Activated naive CD4-positive, alpha-beta T cell treated with anti-CD3 and anti-CD28 coated beads, Interleukin-2, amount 50 U/mL, for 72 hours (primary cell): ENCODE data around the gene LRBA. TPM values are rescaled to one million over a fixed set of nuclear protein-coding genes. Genes with fewer than 3 reads are reported as not detected.
"Not testable (repeated sequence)": the region's sequence is repeated elsewhere in the genome, so short reads cannot be mapped to it uniquely, and the experiment has no call there.

ENCODE experiments used
- ATAC-seq, 2 donors: fragments of 150-1000 bp; cut with Tn5 transposase; 2 replicates each; pipeline ENCODE4 v1.10.0; 2021; ENCODE audit warnings: mild to moderate bottlenecking in 2 of 2, moderate library complexity in 2 of 2
- DNase-seq, 2 donors: peaks; one replicate each; pipeline ENCODE4 v3.0.0; 2021 to 2022; ENCODE audit warnings: low spot score in 2 of 2
- H3K27ac Mint-ChIP-seq, 2 donors: one replicate each; pipeline ENCODE4 v1.8.0; 2022; ENCODE audit warnings: mild to moderate bottlenecking in 2 of 2, mixed read lengths in 2 of 2
- H3K36me3 Mint-ChIP-seq, 2 donors: one replicate each; pipeline ENCODE4 v1.8.0; 2022; ENCODE audit warnings: mixed read lengths in 2 of 2
- H3K9me3 Mint-ChIP-seq, 2 donors: one replicate each; pipeline ENCODE4 v1.8.0; 2022; ENCODE audit warnings: mixed read lengths in 2 of 2
- total RNA-seq, 2 donors: library from RNA; stranded (reverse); gene quantifications; one replicate each; pipeline ENCODE4 v1.2.3, GENCODE V29; 2022

The LRBA gene
- total RNA-seq, 2 donors from 2014 or later = 72.0 to 77.9 TPM

DNA sequence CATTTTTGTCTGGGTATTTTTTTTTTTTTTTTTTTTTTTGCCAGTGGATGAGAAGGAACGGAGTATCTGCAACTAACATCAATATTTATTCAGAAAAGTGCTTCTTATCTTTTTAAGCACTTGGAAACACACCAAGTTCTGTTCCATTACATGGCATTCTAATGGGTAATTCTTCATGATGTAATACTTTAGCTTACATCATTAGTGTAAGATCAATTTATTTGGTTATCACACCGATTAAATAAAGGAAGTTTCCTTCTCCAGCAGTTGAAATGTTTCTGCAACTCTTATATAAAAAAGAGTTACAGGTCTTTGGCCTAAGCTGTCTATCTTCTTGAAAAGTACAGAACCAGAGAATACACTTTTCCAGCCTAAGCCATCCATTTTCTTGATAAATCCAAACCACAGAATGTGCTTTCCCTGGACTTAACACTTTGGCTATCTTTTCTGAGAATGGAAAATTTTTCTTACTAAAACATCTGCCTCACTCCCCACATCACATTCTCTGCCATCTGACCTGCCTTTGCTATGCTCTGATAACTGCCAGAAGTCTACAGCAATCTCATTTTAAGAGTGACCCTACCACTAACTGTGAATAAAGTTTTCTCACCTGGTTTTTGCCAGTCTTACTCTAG lies 625.1 kb downstream of the LRBA start:
- no peak for ATAC-seq

DNA sequence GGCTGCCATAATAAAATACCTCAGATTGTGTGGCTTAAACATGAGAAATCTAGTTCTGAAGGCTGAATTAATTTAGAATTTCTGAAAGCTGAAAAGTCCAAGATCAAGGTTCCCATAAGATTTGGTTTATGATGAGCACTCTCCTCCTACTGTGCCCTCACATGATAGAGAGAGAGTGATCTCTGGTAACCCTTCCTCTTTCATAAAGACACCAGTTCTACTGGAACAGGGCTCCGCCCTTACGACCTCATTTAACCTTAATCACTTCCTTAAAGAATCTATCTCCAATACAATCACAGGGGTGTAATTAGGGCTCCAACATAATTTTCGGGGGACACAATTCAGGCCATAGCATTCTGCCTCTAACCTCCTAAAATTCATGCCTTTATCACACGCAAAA lies 627.1 kb downstream of the LRBA start:
- no peak for DNase-seq

More for the DNA sequence above, 625.1 kb downstream of the LRBA start:
- Mint-ChIP-seq H3K27ac (no peak overlapping the region), H3K9me3 (peaks cover 3 to 19% of the 10 kb centered on the region in 2 donors), H3K36me3 (peaks cover 16 to 47% of the 10 kb centered on the region in 2 donors)
- no peak for DNase-seq

GRCh38 chr4:150386415-150386814 lies 628.7 kb downstream of the LRBA start:
- ATAC-seq = not testable (repeated sequence)

More for the DNA sequence above, 627.1 kb downstream of the LRBA start:
- Mint-ChIP-seq H3K36me3 (peaks cover 16 to 44% of the 10 kb centered on the region in 2 donors), H3K9me3 (peaks cover 3 to 13% of the 10 kb centered on the region in 2 donors), H3K27ac (no peak overlapping the region)
- ATAC-seq = no peak

DNA sequence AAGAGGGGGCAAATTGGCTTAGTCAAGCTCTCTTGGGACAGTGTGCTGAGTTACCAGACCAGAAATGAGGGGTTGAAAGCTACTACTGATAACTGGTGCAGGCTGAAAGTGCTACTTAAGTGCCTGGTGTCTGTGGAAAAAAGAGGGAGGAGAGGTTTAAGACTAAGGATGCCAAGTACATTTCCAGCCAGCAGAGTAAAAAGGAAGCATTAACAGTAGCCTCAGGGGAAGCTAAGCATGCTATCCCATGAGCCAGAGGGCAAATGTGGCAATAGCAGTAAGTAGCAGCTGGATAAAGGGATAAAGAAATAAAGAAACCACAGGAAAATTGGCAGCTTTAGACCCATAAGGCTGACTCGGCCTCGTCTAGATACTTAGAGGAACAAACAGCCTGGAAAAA lies 629.5 kb downstream of the LRBA start:
- Mint-ChIP-seq H3K9me3 (peaks cover 3 to 8% of the 10 kb centered on the region in 2 donors), H3K27ac (no peak overlapping the region), H3K36me3 (peaks cover 6 to 31% of the 10 kb centered on the region in 2 donors)
- DNase-seq (no peak), ATAC-seq (no peak)

More at GRCh38 chr4:150386415-150386814, 628.7 kb downstream of the LRBA start:
- not testable (repeated sequence) for DNase-seq, H3K9me3 Mint-ChIP-seq, H3K27ac Mint-ChIP-seq
- peaks cover 6 to 31% of the 10 kb centered on the region in 2 donors for H3K36me3 Mint-ChIP-seq

DNA sequence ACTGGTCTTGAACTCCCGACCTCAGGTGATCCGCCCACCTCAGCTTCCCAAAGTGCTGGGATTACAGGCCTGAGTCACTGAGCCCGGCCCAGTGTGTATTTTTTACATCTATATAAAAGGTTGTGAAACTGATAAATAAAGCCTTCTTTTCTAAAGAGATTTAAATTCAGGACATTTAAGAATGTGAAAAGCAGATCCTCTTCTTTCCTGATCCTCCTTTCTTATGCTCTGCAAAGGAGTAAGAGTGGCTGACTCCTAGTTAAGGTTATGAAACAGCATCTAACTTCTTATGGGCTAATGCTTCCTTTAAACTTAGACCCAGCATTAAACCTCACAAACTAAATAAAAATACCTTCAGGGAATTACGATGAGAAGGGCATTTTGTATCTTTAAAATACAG lies 630.8 kb downstream of the LRBA start:
- ATAC-seq (no peak), DNase-seq (no peak)
- H3K27ac Mint-ChIP-seq = no peak overlapping the region
- peaks cover 6 to 22% of the 10 kb centered on the region in 2 donors for H3K36me3 Mint-ChIP-seq
- peaks cover 3 to 8% of the 10 kb centered on the region in 2 donors for H3K9me3 Mint-ChIP-seq

GRCh38 chr4:150382028-150382427 lies 633.1 kb downstream of the LRBA start:
- Mint-ChIP-seq H3K27ac (no peak overlapping the region), H3K36me3 (peaks cover 0 to 12% of the 10 kb centered on the region in 2 donors), H3K9me3 (peaks cover 0 to 3% of the 10 kb centered on the region in 2 donors)
- DNase-seq (no peak), ATAC-seq (no peak)

GRCh38 chr4:150381609-150382008 lies 633.5 kb downstream of the LRBA start:
- ATAC-seq = no peak
- peaks cover 0 to 3% of the 10 kb centered on the region in 2 donors for H3K9me3 Mint-ChIP-seq
- DNase-seq = no peak
- no peak overlapping the region for H3K27ac Mint-ChIP-seq
- peaks cover 0 to 8% of the 10 kb centered on the region in 2 donors for H3K36me3 Mint-ChIP-seq

DNA sequence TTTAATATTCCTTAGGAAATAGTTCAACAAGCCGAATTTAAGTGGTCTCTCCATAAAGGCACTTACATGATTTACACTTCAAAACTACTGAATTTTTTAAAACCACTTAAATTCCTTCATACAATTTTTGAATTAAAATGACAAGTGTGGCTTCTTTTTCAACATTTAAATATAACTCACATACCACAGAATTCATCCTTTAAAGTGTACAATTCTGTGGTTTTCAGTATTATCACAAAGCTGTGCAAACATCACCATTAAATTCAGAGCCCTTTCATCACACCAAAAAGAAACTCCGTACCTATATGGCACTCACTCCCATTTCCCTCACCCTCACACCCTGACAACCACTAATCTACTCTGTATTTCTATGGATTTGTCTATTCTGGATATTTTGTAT lies 634.0 kb downstream of the LRBA start:
- no peak for DNase-seq
- Mint-ChIP-seq H3K9me3 (no peaks in the 10 kb centered on the region), H3K27ac (no peak overlapping the region), H3K36me3 (peaks cover 0 to 5% of the 10 kb centered on the region in 2 donors)
- no peak for ATAC-seq

GRCh38 chr4:150379454-150379853 lies 635.6 kb downstream of the LRBA start:
- ATAC-seq = no peak
- peaks cover 0 to 5% of the 10 kb centered on the region in 2 donors for H3K9me3 Mint-ChIP-seq
- no peak for DNase-seq
- no peak overlapping the region for H3K27ac Mint-ChIP-seq
- peaks cover 0 to 11% of the 10 kb centered on the region in 2 donors for H3K36me3 Mint-ChIP-seq

- Mint-ChIP-seq H3K36me3 (peaks cover 0 to 11% of the 10 kb centered on the region in 2 donors), H3K9me3 (peaks cover 0 to 5% of the 10 kb centered on the region in 2 donors), H3K27ac (no peak overlapping the region)
- DNase-seq = no peak
- ATAC-seq = no peak
Observed at GRCh38 chr4:150375025-150375424, 640.1 kb downstream of the LRBA start.

GRCh38 chr4:150371869-150372268 lies 643.2 kb downstream of the LRBA start:
- Mint-ChIP-seq H3K9me3 (peaks cover 0 to 5% of the 10 kb centered on the region in 2 donors), H3K36me3 (peaks cover 0 to 5% of the 10 kb centered on the region in 2 donors), H3K27ac (no peak overlapping the region)
- ATAC-seq = no peak
- DNase-seq = no peak

DNA sequence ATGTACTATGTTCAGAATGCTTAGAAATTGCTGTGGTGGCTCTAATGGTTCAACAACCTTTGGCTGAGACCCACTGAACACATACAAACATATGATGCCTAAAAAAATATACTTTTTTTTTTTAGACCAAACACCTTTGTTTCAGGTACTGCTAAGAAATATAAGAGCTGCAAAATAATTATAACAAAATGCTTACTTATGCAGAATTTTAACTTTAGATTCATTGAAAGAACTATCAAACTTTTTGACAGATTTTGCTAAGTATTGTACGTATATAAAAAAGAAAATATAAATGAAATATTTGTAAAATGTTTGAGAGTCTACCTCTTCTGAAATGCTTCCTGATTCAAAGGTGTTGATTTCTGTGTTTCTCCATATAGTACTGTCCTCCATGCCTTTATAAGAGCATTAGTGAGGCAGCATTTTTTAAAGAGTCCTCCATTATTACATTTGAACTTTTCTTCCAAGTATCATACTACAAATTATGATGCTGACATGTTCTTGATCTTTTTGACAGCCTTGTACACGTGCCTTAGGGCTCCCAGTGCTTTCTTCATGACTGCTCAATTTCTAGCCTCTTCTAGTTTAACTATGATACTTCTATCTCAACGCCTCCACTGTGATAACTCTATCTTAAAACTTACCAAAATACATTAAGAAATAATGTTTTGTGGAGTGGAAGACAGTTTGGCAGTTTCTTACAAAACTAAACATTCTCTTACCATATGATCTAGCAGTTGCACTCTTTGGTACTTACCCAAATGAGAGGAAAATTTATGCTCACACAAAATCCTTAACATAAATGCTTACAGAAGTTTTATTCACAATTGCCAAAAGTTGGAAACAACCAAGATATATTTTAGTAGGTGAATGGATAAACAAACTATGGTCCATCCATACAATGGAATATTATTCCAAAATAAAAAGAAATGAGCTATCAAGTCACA lies 645.4 kb downstream of the LRBA start:
- no peaks in the 10 kb centered on the region for H3K36me3 Mint-ChIP-seq
- DNase-seq = no peak
- H3K27ac Mint-ChIP-seq = no peak overlapping the region

DNA sequence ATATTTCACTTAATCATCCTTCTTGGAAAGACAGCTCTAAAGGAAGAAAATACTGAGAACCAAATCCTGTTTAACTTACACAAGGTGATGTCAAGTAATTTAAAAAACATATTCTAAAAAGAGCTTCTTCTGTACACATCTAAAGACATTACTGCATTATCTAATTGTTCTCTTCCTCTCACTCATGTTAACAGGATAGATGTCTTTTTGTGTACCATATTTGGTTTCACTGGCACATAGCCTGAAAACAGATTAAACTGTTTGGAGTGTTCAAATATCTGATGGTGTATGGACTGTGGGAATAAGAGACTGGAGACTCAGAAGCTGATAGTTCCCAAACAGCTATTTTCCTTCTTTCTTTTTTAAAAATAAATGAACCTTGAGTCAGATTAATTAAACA lies 646.4 kb downstream of the LRBA start:
- ATAC-seq (no peak), DNase-seq (no peak)
- Mint-ChIP-seq H3K27ac (no peak overlapping the region), H3K36me3 (no peaks in the 10 kb centered on the region), H3K9me3 (no peaks in the 10 kb centered on the region)

More for the DNA sequence above, 645.4 kb downstream of the LRBA start:
- no peaks in the 10 kb centered on the region for H3K9me3 Mint-ChIP-seq
- no peak for ATAC-seq

GRCh38 chr4:150367326-150367725 lies 647.8 kb downstream of the LRBA start:
- Mint-ChIP-seq H3K9me3 (no peaks in the 10 kb centered on the region), H3K36me3 (no peaks in the 10 kb centered on the region), H3K27ac (no peak overlapping the region)
- no peak for DNase-seq
- ATAC-seq = no peak

- no peaks in the 10 kb centered on the region for H3K9me3 Mint-ChIP-seq
- H3K27ac Mint-ChIP-seq = no peak overlapping the region
- H3K36me3 Mint-ChIP-seq = no peaks in the 10 kb centered on the region
- ATAC-seq (no peak), DNase-seq (no peak)
Observed at GRCh38 chr4:150366487-150366999, 648.5 kb downstream of the LRBA start.

DNA sequence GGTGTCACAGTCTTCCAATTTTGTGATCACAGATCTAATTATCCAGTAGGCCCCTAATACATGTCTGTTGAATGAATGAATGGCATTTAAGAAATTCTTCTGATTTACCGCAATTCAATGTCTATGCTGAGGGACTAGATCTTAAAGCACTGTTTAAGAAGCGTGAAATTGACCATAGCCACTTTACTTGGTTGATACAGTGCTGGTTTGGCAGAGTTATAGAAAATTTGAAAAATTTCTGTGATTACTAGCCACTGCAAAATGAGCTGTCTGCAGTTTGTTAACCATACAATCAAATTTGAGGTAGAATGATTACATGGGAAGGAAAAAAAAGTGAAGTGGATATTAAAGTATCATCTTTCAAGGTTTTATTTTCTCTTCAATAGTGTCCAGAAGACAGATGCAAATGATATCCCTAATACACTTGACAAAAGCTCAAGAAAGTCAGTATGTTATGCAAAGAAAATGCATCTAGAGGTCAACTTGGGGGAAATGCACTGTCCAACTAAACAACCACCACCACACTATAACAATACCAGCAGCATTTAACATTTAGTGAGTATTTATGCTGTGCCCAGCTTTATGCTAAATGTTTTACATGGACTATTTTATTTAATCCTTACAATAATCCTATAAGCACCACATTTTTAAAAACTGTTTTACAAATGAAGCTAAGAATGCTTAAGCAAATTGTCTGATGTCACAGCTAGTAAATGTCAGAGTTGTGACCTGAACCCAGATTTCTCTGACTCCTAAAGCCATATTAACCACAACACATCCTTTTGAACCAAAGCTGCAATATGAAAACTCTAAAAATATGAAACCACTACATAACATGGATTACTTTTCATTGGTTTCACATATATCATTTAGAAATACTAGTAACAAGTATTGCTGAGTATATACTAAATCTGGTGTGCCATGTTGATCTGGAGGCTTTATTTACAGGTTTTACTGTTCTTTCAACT lies 651.1 kb downstream of the LRBA start:
- DNase-seq = no peak
- peak in 1 of 2 donors; percentile 83 for ATAC-seq
- H3K9me3 Mint-ChIP-seq = no peaks in the 10 kb centered on the region
- H3K36me3 Mint-ChIP-seq = no peaks in the 10 kb centered on the region
- no peak overlapping the region for H3K27ac Mint-ChIP-seq
